RWPE2 (cell line): ENCODE measurements around the gene PROK2.

Experiments
- ATAC-seq: fragments of 200-7000 bp; cut with Tn5 transposase; 3 replicates; pipeline ENCODE4 v1.9.1; 2021; ENCODE audit warnings: low read depth
- DNase-seq: peaks from one replicate; pipeline ENCODE4 v3.0.0-alpha.2; 2020; ENCODE audit warnings: low spot score
- H3K27ac ChIP-seq: fragments of 450-650 bp; 2 replicates; pipeline ENCODE4 v1.5.1; 2017; ENCODE audit warnings: mild to moderate bottlenecking; ENCODE audit not compliant: poor library complexity, severe bottlenecking
- H3K27me3 ChIP-seq: fragments of 250-450 bp; sonication (Bioruptor Pico); 2 replicates; pipeline ENCODE4 v1.5.1; 2021; ENCODE audit warnings: mild to moderate bottlenecking, moderate library complexity; ENCODE audit not compliant: insufficient read depth, poor library complexity, severe bottlenecking
- H3K36me3 ChIP-seq: fragments of 250-450 bp; sonication (Bioruptor Pico); 2 replicates; pipeline ENCODE4 v1.5.1; 2020; ENCODE audit warnings: low read depth, mild to moderate bottlenecking, moderate library complexity
- H3K4me1 ChIP-seq: fragments of 250-450 bp; sonication (Bioruptor Pico); 2 replicates; pipeline ENCODE4 v1.5.1; 2021; ENCODE audit warnings: mild to moderate bottlenecking, moderate library complexity; ENCODE audit not compliant: insufficient read depth, poor library complexity, severe bottlenecking
- H3K4me3 ChIP-seq: fragments of 250-450 bp; sonication (Bioruptor Pico); 2 replicates; pipeline ENCODE4 v1.5.1; 2021; ENCODE audit warnings: mild to moderate bottlenecking, moderate library complexity; ENCODE audit not compliant: severe bottlenecking
- H3K9me3 ChIP-seq: fragments of 250-450 bp; sonication (Bioruptor Pico); 2 replicates; pipeline ENCODE4 v1.5.1; 2021; ENCODE audit warnings: mild to moderate bottlenecking, moderate library complexity; ENCODE audit not compliant: severe bottlenecking
- TF ChIP-seq, protein P1 (sequence below): fragments of 450-650 bp; IDR thresholded peaks from one replicate; pipeline ENCODE4 v1.5.1; 2017; ENCODE audit warnings: mild to moderate bottlenecking, moderate library complexity; ENCODE audit not compliant: poor library complexity, severe bottlenecking

PROK2 gene

DNA sequence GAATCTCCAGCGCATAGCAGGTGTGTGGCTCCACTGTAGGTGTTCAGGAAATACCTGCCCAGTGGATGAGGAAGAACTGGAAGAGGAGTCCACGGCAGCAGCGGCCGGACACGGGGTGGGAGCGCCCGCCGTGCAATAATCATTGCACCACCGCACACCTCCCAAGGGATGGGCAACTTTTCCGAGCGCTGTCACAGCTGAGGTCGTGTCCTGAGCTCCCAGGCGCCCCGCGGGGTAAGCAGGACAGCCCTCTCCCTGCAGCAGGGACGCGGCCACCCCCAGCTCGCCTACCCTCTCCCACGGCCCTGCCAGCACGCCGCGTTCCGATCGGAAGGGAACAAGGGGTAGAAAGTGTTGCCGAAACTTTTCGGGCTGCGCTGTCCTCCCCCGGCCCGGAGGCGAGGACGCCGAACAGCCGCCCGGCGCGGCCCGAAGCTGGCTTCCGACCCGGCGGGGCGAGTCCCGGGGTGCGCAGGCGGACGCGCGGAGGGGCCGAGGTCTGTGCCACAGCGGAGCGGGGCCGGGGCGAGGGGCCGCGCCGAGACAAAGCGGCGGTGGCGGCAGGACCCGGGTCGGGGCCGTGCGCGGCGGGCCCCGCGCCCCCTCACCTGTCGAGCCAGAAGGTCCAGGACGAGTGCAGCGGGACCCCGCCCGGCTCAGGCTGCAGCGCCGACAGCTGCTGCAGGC, 60.2 kb downstream of the PROK2 start:
- ATAC-seq, result peak; percentile 74
- Histone ChIP-seq H3K27me3 (no peaks in the 10 kb centered on the region), H3K9me3 (no peaks in the 10 kb centered on the region), H3K4me3 (peak overlapping the region; percentile 87), H3K27ac (no peak overlapping the region), H3K4me1 (peaks cover 8% of the 10 kb centered on the region), H3K36me3 (no peaks in the 10 kb centered on the region)
- no peak for DNase-seq
- TF ChIP-seq, protein P1, sequence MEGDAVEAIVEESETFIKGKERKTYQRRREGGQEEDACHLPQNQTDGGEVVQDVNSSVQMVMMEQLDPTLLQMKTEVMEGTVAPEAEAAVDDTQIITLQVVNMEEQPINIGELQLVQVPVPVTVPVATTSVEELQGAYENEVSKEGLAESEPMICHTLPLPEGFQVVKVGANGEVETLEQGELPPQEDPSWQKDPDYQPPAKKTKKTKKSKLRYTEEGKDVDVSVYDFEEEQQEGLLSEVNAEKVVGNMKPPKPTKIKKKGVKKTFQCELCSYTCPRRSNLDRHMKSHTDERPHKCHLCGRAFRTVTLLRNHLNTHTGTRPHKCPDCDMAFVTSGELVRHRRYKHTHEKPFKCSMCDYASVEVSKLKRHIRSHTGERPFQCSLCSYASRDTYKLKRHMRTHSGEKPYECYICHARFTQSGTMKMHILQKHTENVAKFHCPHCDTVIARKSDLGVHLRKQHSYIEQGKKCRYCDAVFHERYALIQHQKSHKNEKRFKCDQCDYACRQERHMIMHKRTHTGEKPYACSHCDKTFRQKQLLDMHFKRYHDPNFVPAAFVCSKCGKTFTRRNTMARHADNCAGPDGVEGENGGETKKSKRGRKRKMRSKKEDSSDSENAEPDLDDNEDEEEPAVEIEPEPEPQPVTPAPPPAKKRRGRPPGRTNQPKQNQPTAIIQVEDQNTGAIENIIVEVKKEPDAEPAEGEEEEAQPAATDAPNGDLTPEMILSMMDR, result no peak

DNA sequence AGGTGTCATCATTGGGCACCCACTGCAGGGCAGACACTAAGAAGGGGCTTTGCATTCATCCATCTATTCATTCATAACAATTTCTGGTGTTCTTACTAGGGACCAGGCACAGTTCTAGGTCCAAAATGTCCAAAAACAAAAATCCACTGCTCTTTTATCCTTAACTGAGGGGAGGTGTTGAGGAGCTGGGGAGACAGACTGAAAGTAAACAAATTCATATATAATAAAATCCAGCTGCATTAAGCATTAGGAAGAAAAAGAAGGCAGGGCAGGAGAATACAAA, 60.8 kb downstream of the PROK2 start:
- peak overlapping the region; percentile 87 for H3K4me3 ChIP-seq
- no peak overlapping the region for H3K27ac ChIP-seq
- H3K27me3 ChIP-seq, result no peaks in the 10 kb centered on the region
- DNase-seq, result no peak
- TF ChIP-seq, protein P1, result no peak
- ATAC-seq, result no peak
- no peaks in the 10 kb centered on the region for H3K36me3 ChIP-seq
- H3K9me3 ChIP-seq, result no peaks in the 10 kb centered on the region
- peaks cover 8% of the 10 kb centered on the region for H3K4me1 ChIP-seq

DNA sequence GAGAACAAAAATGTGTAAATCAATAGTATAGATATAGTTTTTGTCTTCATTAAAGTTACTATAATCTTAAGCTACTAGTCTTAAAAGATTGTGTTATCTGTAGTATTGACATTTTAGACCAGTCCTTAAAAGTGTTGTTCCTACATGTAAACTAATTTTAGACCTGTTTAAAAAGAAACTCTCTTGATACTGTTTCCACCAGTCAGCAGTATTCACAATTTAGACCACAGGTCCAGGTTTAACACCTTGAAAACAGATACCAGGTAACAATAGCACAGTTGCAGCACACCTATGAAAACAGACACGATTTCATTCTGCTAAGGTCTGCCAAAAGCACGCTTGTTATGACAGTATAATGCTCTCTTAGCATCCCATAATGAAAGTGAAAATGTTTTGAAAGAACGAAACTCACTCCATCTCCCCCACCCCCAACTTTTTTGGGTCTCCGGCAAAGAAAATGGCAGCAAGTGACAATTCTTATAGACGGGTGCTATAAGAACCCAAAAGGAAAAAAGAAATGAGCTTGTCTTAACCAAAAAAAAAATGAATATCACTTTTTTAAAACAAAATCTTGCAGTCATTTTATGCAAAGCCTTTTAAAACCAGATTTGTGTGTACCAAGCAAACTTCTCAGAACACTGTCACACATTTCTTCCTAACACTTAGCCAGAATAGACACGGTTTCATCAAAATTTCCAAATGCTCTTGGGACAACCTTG, 61.3 kb downstream of the PROK2 start:
- Histone ChIP-seq H3K4me3 (no peak overlapping the region), H3K36me3 (no peaks in the 10 kb centered on the region), H3K27me3 (no peaks in the 10 kb centered on the region), H3K4me1 (peaks cover 8% of the 10 kb centered on the region), H3K27ac (no peak overlapping the region), H3K9me3 (no peaks in the 10 kb centered on the region)
- no peak for DNase-seq
- no peak for ATAC-seq
- TF ChIP-seq, protein P1, result no peak

GRCh38 chr3:71722693-71723092, 62.3 kb downstream of the PROK2 start:
- TF ChIP-seq, protein P1, result no peak
- no peaks in the 10 kb centered on the region for H3K36me3 ChIP-seq
- H3K4me1 ChIP-seq, result peaks cover 8% of the 10 kb centered on the region
- no peak overlapping the region for H3K4me3 ChIP-seq
- no peaks in the 10 kb centered on the region for H3K27me3 ChIP-seq
- DNase-seq, result no peak
- no peak for ATAC-seq
- no peaks in the 10 kb centered on the region for H3K9me3 ChIP-seq
- no peak overlapping the region for H3K27ac ChIP-seq
